GM19468 (cell line): ENCODE results near the gene NEK11.

ENCODE experiments used
- ATAC-seq: cut with Tn5 transposase; IDR thresholded peaks from one replicate; pipeline ENCODE4 v1.9.1; 2021; ENCODE audit warnings: mild to moderate bottlenecking, moderate library complexity, moderate number of reproducible peaks; ENCODE audit not compliant: unreplicated experiment; ENCODE audit errors: extremely low read depth

Gene NEK11

GRCh38 chr3:131114256-131114655 is 87.6 kb downstream of the NEK11 start:
- ATAC-seq: no peak

- no peak for ATAC-seq
Observed at GRCh38 chr3:131125684-131126083, 99.0 kb downstream of the NEK11 start.

DNA sequence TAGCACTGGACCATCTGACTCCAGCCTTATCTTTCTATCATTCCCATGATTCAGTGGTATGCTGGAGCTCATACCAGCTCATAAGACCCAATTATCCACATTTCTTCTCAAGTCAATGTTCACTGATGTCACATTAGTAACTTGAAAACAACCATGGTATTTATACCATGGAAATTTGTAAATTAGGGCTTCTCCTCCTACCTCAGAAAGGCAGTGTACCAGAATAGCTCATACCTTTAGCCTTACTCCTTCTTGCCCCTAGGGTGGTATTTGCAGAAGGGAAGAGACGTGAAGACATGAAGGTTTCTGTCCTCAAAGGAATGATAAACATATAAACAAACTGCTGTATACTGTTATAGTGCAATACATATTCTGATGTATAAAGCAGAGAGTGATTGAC is 114.2 kb downstream of the NEK11 start:
- ATAC-seq: no peak

DNA sequence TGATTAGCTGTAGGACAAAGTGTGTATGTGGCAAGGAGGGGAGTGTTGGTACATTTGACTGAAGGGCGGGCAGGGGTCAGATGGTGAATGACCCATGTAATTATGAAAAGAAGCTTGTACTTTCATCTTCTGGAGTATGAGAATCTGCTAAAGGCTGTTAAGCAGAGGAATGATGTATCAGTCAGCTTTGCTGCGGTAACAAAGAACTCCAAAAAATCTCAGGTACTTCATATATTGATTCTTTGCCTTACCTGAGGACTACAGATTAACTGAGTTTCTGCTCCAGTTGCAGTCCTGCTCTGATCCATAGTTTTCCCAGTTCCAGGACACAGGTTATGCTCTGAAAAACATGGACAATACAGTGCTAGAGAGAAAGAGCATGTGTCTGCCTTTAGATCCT is 115.1 kb downstream of the NEK11 start:
- no peak for ATAC-seq

DNA sequence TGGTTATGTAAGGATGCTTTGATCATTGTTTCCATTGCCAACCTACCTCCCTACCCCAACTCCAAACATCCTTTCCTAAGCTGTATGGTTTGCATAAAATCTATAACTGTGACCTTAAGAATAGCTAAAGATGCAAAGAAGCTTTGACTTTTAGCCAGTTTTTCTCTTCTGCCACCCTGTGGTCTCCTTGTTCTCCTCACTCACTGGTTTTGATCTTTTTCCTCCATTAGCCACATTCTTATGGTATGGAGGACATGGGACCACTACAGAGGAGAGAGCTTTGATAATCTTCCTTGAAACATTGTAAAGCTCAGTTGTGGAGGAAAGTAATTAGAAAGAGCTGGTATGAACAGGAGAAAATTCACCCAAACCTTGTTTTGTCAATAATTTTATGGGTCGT is 115.9 kb downstream of the NEK11 start:
- no peak for ATAC-seq

DNA sequence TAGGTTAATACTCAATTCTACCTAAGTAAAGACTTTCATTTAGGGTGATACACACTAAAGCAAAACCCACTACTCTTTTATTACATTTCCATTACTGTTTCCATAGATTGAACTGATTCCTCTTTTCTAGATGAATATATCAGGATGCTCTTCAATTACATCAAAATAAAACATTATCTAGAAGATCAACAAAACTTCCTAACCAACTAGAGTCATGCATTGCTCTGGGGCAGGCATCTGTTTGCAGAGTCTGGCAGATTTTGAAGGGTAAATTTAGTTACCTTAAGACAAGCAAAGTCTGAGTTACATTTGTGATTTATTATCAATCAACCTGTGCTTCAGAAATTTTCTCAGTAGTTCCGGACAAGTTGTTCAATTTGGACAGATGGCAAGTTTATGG is 117.1 kb downstream of the NEK11 start:
- ATAC-seq: no peak

DNA sequence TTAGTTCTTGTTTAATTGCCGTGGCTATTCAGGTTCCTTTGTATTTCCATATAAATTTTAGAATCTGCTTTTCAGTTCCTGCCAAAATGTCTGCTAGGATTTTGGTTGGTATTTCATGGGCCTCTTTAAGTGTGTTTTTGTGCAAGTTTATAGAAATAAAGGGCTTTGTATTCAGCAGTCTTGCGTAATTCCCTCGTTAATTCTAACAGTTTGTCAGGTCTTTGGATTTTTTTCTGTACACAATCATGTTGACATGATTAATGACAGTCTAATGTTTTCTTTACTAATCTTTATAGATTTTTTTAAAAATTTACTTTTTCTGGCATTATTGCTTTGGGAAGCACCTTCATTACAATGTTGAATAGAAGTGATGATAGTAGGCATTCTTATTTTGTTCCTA is 120.9 kb downstream of the NEK11 start:
- no peak for ATAC-seq

- ATAC-seq: no peak
Observed at GRCh38 chr3:131158434-131158833, 131.8 kb downstream of the NEK11 start.

GRCh38 chr3:131162516-131162915 is 135.8 kb downstream of the NEK11 start:
- ATAC-seq: no peak

DNA sequence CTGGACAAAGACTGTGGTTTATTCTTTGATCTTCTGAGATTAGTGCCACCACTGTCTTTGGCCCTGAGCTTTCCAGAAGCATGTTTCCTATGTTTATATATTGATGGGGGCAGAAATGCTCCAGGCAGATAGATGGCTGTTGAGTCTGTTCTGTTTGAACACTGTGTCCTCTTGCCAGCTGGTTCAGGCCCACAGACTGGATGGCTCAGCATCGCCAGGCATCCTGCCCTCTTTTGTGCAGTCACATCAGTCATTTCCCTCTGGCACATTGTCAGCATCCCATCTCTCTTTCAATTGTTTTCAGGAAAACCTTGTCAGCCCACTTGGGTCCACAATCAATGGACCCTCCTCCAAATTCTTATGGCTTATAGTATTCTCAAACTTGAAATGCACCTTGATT is 141.2 kb downstream of the NEK11 start:
- ATAC-seq: no peak

DNA sequence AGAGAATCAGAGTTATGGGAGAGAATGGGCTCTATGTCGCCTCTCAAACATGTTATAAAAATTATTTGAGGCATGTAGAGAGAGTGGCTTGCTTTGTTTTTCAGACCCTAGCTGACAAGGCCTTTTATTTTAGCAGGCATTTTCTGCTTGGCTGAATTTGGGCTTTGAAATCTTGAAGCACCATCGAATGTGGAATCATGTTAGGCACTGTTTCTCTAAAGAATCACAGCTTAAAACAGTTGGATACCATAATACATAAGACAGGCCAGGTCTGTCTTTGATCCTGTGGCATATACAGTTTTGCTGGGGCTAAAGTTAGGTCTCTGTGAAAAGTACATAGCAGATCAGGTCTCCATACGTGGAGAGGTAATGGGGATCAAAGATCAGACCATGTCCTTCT is 142.7 kb downstream of the NEK11 start:
- no peak for ATAC-seq

DNA sequence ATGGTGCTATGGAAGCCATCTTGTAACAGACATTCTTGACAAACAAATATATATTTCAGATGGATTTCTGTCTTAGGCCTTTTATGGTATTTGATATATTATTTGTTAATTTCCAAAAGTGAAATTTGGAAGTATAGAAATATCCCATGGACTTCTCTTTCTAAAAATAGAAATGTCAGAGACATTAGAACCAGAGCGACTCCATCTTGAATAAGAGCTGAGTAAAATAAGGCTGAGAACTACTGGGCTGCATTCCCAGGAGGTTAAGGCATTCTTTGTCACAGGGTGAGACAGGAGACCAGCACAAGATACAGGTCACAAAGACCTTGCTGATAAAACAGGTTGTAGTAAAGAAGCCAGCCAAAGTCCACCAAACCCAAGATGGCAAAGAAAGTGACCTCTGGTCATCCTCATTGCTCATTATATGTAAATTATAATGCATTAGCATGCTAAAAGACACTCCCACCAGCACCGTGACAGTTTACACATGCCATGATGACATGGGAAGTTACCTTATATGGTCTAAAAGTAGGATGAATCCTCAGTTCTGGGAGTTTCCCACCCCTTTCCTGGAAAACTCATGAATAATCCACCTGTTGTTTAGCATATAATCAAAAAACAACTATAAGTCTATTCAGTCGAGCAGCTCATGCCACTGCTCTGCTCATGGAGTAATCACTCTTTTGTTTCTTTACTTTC is 146.0 kb downstream of the NEK11 start:
- ATAC-seq: no peak

DNA sequence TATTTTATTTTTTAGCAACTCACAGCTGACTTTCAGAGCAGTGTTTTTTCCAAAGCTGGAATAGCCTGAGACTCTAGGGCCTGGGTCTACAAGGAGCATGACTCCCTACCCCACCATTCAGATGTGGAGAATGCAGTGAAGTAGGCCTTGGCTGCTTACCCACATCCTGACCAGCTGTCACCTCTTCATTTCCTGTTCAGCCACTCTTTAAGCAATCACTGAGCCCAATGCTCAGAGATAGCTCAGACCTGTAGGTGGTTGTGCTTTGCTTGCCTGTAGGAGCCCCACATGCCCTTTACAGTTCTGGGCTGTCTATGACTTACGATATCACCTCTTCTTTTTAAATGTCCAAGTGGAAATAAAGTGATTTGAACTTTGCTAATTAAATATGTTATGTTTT is 148.1 kb downstream of the NEK11 start:
- ATAC-seq: peak; percentile 80

DNA sequence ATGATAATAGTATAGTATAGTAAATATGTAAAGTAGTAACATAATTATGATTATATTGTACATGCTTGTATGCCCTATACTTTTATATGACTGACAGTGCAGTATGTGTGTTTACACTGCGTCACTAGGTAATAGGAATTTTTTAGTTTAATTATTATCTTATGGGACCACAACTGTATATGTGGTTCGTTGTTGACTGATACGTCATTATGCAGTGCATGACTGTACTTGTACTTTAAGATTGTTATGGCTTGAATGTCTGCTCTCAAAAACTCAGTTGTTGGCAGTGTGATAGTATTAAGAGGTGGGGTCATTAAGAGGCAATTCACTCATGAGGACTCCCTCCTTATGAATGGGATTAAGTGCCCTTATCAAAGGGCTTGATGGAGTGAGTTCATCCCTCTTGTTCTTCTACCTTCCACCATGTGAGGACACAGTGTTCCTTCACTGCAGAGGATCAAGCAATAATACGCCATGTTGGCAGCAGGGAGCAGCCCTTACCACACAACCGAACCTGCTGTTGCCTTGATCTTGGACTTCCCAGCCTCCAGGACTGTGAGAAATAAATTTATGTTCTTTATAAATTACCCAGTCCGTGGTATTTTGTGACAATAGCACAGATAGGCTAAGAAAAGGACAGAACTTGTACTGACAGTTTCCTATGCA is 152.2 kb downstream of the NEK11 start:
- ATAC-seq: no peak

DNA sequence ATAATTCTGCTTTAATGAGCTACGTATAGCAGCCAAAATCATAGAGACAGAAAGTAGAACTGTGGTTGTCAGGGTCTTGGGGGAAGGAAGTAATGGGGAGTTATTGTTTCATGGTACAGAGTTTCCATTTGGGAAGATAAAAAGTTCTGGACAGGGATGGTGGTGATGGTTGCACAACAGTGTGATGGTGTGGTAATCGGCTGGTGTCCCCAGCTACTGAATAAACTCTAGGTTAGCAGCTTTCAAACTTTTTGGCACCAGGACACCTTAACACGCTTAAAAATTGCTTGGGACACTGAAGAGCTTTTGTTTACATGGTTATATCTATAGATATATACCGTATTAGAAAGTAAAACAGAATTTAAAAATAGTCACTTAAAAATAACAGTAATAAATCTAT is 166.0 kb downstream of the NEK11 start:
- no peak for ATAC-seq

- ATAC-seq: no peak
Observed at GRCh38 chr3:131193641-131194238, 167.1 kb downstream of the NEK11 start.

GRCh38 chr3:131194816-131195215 is 168.1 kb downstream of the NEK11 start:
- ATAC-seq: no peak

DNA sequence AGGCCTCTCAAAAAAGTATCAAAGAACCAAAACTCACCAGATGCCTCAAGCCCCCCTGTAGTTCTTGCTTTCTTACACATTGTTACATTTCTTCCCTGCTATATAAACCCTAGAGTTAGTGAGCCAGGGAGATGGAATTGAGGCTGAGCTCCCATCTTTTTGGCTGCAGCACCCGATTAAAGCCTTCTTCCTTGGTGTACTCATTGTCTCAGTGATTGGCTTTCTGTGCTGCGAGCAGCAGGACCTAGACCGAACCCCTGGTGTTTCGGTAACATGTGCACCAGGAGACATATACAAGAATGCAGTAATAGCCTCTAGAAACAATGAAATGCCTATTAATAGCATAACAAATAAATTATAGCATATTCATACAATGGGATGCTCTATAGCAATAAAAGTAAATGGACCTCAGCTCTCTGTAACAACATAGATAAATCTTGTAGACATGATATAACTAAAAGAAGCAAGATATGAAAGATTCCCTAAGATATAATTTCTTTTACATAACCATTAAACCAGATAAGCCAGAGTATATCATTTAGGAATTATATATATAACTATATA is 174.0 kb downstream of the NEK11 start:
- ATAC-seq: no peak

GRCh38 chr3:131216330-131216729 is 189.7 kb downstream of the NEK11 start:
- ATAC-seq: no peak

- ATAC-seq: no peak
Observed at GRCh38 chr3:131216801-131217200, 190.1 kb downstream of the NEK11 start.

DNA sequence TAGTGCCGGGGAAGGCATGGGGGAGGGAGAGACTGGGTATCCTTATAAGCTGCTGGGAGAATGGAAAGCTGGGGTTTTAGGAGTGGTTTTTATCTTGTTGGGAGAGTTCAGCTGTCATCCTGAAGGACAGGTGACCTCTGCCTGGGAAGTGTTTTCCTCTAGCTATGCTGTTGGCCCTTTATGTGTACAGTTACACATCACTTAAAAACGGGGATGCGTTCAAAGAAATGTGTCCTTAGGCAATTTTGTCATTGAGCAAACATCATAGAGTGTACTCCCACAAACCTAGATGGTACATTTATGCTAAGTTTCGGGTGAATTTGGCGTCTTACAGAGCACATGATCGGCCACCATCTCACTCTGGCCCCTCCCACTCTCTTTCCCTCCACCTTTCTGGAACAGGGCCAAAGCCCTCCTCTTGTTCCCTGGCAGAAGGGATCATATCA is 190.6 kb downstream of the NEK11 start:
- no peak for ATAC-seq
